Heart right ventricle (tissue), 16 donors: ENCODE data around the gene LRRC8C. TPM values are rescaled to one million over a fixed set of nuclear protein-coding genes. Genes with fewer than 3 reads are reported as not detected.
A peak's percentile ranks its signal among the peaks of the same experiment; 100 is the strongest.

Source experiments
- ATAC-seq, 8 donors: fragments of 200-7000 bp; cut with Tn5 transposase; one replicate each; pipeline ENCODE4 v1.9.1; 2020; ENCODE audit warnings: mild to moderate bottlenecking in 8 of 8, moderate library complexity in 8 of 8, moderate number of reproducible peaks in 1 of 8
- DNase-seq, 2 donors: peaks; one replicate each; pipeline ENCODE4 v3.0.0-alpha.2; 2020
- H3K27ac ChIP-seq, 10 donors: fragments of 200-600 bp; sonication (generic) in 2 of 10; one replicate each; pipeline versions ENCODE4 v1.5.0 to v1.8.0; 2020 to 2022; ENCODE audit warnings: mild to moderate bottlenecking in 3 of 10
- H3K27me3 ChIP-seq, 7 donors: fragments of 200-600 bp; one replicate each; pipeline ENCODE4 v1.8.0; 2021 to 2022; ENCODE audit warnings: mild to moderate bottlenecking in 2 of 7
- H3K36me3 ChIP-seq, 9 donors: fragments of 200-600 bp; sonication (generic) in 1 of 9; one replicate each; pipeline versions ENCODE4 v1.5.0 to v1.8.0; 2020 to 2022; ENCODE audit warnings: mild to moderate bottlenecking in 2 of 9
- H3K4me1 ChIP-seq, 9 donors: fragments of 200-600 bp; sonication (generic) in 1 of 9; one replicate each; pipeline versions ENCODE4 v1.5.0 to v1.8.0; 2020 to 2022; ENCODE audit warnings: mild to moderate bottlenecking in 4 of 9
- H3K4me3 ChIP-seq, 10 donors: fragments of 200-600 bp; sonication (generic) in 2 of 10; one replicate each; pipeline versions ENCODE4 v1.5.0 to v1.8.0; 2020 to 2022; ENCODE audit warnings: mild to moderate bottlenecking in 7 of 10, moderate library complexity in 2 of 10
- H3K9me3 ChIP-seq, 11 donors: fragments of 200-600 bp in 10 of 11; sonication (generic) in 2 of 11; one replicate each; pipeline versions ENCODE4 v1.5.0 to v1.8.0; 2013 to 2022; ENCODE audit warnings: mild to moderate bottlenecking in 2 of 11, control low read depth in 1 of 11, moderate library complexity in 1 of 11
- WGBS, 2 donors: extraction: QIAGEN DNeasy Blood & Tissue Kit; methylation state at CpG; one replicate each; pipeline ENCODE4 v1.1.7; 2013; ENCODE audit warnings: inconsistent platforms in 1 of 2; 5-methylcytosine and 5-hydroxymethylcytosine counted together
- intact Hi-C, 10 donors: fragments of 100-400 bp; cut with DNase I; formaldehyde crosslinking; loops; one replicate each; pipeline versions ENCODE4 v1.11.1 to v1.14.2; 2022
- polyA plus RNA-seq, 2 donors: library from polyadenylated mRNA; stranded (reverse); fragments of 200-250 nt; gene quantifications; one replicate each; pipeline ENCODE4 v1.2.3, GENCODE V29; 2013
- total RNA-seq, 10 donors: library from RNA; stranded (reverse); fragmentation: NEBNext Ultra II Directional in 3 of 10; extraction: Animal tissue kit (Norgen Biotek cat#: 25700) in 3 of 10; gene quantifications; one replicate each; pipeline versions ENCODE4 v1.2.1 to v1.2.4, GENCODE V29; 2021 to 2023
- TF ChIP-seq, protein P1 (sequence below), 9 donors: fragments of 200-600 bp; sonication (generic) in 2 of 9; IDR thresholded peaks; one replicate each; pipeline versions ENCODE4 v1.5.0 to v1.8.0; 2021 to 2022; ENCODE audit warnings: antibody characterized with exemption in 9 of 9, mild to moderate bottlenecking in 5 of 9, moderate library complexity in 1 of 9
- donor health status: Arrhythmogenic right ventricular cardiomyopathy.
- donor health status: ischemic (EF 13 %, LVEDD 7.1; RV severe dilation, severe dysfunction).
- donor health status: healthy with polysubstance abuse.
- donor health status: DM: no; HTN: yes; CAD: no.
- donor health status: DM: no; HTN: no; CAD: no.
- donor health status: ischemic (EF 25% LVEDD 6.9; RV normal size, moderate dysfunction).
- donor health status: ischemic (EF 25% LVEDD 5.7; RV mildly dilated, moderate dysfunction).
- donor health status: healthy.
- donor health status: DM: yes; HTN: yes; CAD: no.
- donor health status: Ischemic cardiomyopathy.
- donor health status: ischemic (EF 35%, LVEDD 5.7; RV mildly dilated, moderate dysfunction).
- donor health status: nonischemic (EF 11% LVEDD 7.7; RV severe dilation, severe dysfunction).
- donor health status: DM: yes; HTN: yes; CAD: no.
- donor health status: PGD.
- donor health status: ischemic (EF 29% LVEDD 5.4; RV normal size, mild dysfunction).
- donor health status: nonischemic (EF 23%, LVEDD 6.1; RV moderate dilation, normal function).

Gene LRRC8C
- total and polyA plus RNA-seq, 12 donors = 3.7 to 12.3 (median 8.2) TPM

DNA sequence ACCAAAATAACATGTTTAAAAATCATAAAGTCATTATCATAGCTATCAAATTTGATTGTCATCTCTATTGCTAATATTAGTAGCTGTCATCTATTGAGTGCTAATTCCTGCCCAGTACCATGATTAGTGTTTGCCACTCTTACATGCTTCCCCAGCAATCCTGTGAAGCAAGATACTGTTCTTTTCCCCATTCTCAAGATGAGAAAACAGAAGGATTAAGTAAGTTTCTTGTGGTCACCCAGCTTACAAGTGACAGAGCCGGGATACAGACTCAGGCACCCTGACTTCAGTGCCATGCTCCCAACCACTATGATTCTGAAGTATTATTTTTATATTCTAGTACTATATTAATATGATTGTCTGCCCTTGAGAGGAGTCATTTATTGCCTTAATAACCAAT lies 36.5 kb downstream of the LRRC8C start:
- H3K36me3 ChIP-seq = no peaks in the 10 kb centered on the region
- intact Hi-C loops = no loop called here
- WGBS, 2 donors = 80 to 94% methylated on average over 1 of the region's 1 CpG
- no peaks in the 10 kb centered on the region for H3K27me3 ChIP-seq
- H3K4me1 ChIP-seq = peaks cover 0 to 82% (median 60%) of the 10 kb centered on the region in 9 donors
- H3K4me3 ChIP-seq = no peak overlapping the region
- peak overlapping the region in 1 of 10 donors; percentile 43 for H3K27ac ChIP-seq
- TF ChIP-seq, protein P1, sequence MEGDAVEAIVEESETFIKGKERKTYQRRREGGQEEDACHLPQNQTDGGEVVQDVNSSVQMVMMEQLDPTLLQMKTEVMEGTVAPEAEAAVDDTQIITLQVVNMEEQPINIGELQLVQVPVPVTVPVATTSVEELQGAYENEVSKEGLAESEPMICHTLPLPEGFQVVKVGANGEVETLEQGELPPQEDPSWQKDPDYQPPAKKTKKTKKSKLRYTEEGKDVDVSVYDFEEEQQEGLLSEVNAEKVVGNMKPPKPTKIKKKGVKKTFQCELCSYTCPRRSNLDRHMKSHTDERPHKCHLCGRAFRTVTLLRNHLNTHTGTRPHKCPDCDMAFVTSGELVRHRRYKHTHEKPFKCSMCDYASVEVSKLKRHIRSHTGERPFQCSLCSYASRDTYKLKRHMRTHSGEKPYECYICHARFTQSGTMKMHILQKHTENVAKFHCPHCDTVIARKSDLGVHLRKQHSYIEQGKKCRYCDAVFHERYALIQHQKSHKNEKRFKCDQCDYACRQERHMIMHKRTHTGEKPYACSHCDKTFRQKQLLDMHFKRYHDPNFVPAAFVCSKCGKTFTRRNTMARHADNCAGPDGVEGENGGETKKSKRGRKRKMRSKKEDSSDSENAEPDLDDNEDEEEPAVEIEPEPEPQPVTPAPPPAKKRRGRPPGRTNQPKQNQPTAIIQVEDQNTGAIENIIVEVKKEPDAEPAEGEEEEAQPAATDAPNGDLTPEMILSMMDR (IDR thresholded peaks at IDR 0.05) = no peak
- DNase-seq (no peak), ATAC-seq (no peak)
- H3K9me3 ChIP-seq = peaks cover 0 to 4% (median 0%) of the 10 kb centered on the region in 11 donors

DNA sequence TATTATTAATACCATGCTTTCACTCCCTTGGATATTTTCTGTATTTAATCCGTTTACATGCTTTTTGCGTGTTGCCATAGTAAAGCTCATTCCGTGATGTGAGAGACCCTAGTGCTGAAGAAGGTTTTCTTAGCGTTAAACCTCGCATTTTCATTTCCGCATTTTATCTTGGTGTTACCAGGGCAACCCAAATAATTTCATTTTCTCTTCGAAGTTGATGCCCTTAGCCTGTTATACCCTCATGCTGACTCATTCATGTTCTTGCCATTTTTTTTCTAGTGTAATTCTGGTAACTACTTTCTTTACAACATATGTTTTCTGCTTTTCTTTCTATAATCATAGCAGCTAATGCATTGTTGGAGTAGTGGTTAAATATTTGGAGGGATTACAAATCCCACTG lies 37.2 kb downstream of the LRRC8C start:
- intact Hi-C loops = no loop called here
- TF ChIP-seq, protein P1 (IDR thresholded peaks at IDR 0.05) = no peak
- DNase-seq (no peak), ATAC-seq (peak in 5 of 8 donors; percentile 31 to 68 (median 41))
- H3K27me3 ChIP-seq = no peaks in the 10 kb centered on the region
- H3K4me3 ChIP-seq = no peak overlapping the region
- WGBS, 2 donors = 75 to 79% methylated on average over 7 of the region's 7 CpGs
- peak overlapping the region in 1 of 10 donors; percentile 42 for H3K27ac ChIP-seq
- peaks cover 0 to 82% (median 60%) of the 10 kb centered on the region in 9 donors for H3K4me1 ChIP-seq
- H3K9me3 ChIP-seq = no peaks in the 10 kb centered on the region
- no peaks in the 10 kb centered on the region for H3K36me3 ChIP-seq

DNA sequence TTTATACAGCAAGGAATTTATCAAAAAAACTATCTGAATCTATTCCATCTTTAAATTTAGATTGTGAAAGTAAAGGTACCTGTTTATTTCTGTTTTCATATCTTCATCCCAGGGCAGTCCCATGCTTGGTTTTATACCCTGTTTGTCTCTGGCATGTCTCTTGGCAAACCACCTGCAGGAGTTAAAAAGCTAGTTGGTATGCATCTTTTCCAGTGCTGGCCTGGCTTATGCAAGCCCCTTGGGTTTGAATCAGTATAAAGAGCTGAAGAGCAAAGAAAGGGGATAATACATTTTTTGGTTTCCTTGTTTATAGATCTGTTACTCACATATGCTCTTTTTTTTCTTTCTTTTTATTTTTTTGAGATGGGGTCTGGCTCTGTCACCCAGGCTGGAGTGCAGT lies 37.8 kb downstream of the LRRC8C start:
- no peak for DNase-seq
- intact Hi-C loops = no loop called here
- peaks cover 0 to 81% (median 60%) of the 10 kb centered on the region in 9 donors for H3K4me1 ChIP-seq
- peak overlapping the region in 1 of 10 donors; percentile 42 for H3K27ac ChIP-seq
- no peaks in the 10 kb centered on the region for H3K9me3 ChIP-seq
- no peaks in the 10 kb centered on the region for H3K27me3 ChIP-seq
- H3K4me3 ChIP-seq = no peak overlapping the region
- no peak for ATAC-seq
- TF ChIP-seq, protein P1 (IDR thresholded peaks at IDR 0.05) = no peak
- no peaks in the 10 kb centered on the region for H3K36me3 ChIP-seq

DNA sequence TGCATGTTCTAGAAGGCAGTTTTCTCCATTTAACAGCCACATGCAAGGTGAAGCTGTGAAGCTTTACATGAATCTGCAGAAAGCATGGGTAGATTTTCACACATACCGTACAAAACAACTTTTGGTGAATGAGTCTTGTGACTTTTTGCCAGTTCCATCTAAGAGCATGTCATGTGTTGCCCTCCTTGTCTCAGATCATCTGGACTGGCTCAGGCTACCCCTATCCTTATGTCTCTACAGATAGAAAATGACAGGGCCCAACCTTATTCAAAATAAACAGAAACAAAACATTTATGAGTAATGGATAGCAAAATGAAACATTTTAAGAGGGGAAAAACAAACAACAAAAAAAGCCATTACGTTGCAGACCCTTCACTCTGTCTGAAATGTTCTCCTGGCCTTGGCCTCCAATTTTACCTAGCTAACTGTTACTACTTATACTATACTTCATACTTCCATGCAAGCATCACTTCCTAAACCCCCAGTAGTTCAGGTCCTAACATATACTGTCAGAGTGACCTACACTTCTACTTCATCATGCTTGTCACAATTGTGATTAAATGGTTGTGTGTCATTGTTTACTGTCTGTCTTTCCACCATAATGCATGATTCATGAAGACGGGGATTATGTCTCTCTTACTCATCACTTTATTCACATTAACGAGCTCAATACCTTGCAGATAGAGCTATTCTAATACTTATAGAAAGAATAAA lies 39.0 kb downstream of the LRRC8C start:
- 66 to 70% methylated on average over 4 of the region's 4 CpGs for WGBS, 2 donors
- Histone ChIP-seq H3K27me3 (no peaks in the 10 kb centered on the region), H3K4me3 (no peak overlapping the region), H3K36me3 (no peaks in the 10 kb centered on the region), H3K27ac (no peak overlapping the region), H3K4me1 (peaks cover 0 to 80% (median 55%) of the 10 kb centered on the region in 9 donors), H3K9me3 (no peaks in the 10 kb centered on the region)
- TF ChIP-seq, protein P1 (IDR thresholded peaks at IDR 0.05) = no peak
- ATAC-seq = no peak
- intact Hi-C loops = no loop called here
- DNase-seq = no peak
